K562 (cell line): ENCODE results near the gene OBSL1. TPM values are rescaled to one million over a fixed set of nuclear protein-coding genes. Genes with fewer than 3 reads are reported as not detected.
A peak's percentile ranks its signal among the peaks of the same experiment; 100 is the strongest.

Experiments used
- HDAC2 ChIP-seq: fragments of 450-650 bp; IDR thresholded peaks from 2 replicates; pipeline ENCODE4 v1.6.1; 2016; ENCODE audit warnings: mild to moderate bottlenecking
- HSF4 ChIP-seq: fragments of 250-450 bp; sonication (Bioruptor Pico); IDR thresholded peaks from 2 replicates; pipeline ENCODE4 v2.1.2; 2022; ENCODE audit warnings: mild to moderate bottlenecking, moderate library complexity, borderline replicate concordance
- MYNN ChIP-seq, 2 experiments: sonication (generic); formaldehyde crosslinking in 1 of 2; IDR thresholded peaks; 2 replicates each; pipeline versions ENCODE4 v1.5.0 to v1.6.1; 2016 to 2020; ENCODE audit warnings: antibody characterized with exemption in 1 of 2, missing genetic modification reagents in 1 of 2
- THAP12 ChIP-seq: fragments of 250-450 bp; sonication (Bioruptor Pico); IDR thresholded peaks from 2 replicates; pipeline ENCODE4 v1.9.0; 2021; ENCODE audit warnings: mild to moderate bottlenecking, inconsistent platforms
- ZNF398 ChIP-seq: fragments of 250-450 bp; sonication (Bioruptor Pico); IDR thresholded peaks from 2 replicates; pipeline ENCODE4 v1.8.0; 2021; ENCODE audit warnings: moderate library complexity, mild to moderate bottlenecking, inconsistent platforms
- polyA plus RNA-seq, 8 experiments: library from polyadenylated mRNA; depleted of rRNA in 4 of 8; stranded (reverse) in 5 of 8; unstranded in 3 of 8; fragments of >200 nt; fragmentation: Nextera tagmentation in 2 of 8; fragmentation: Illumina TruSeq in 1 of 8; extraction: Ambion mirVana in 2 of 8; extraction: Trizol in 1 of 8; gene quantifications; 2 replicates each; pipeline versions ENCODE4 v1.2.1 to v1.2.3, GENCODE V29; 2011 to 2014; ENCODE audit warnings: inconsistent platforms in 1 of 8, missing spikeins in 1 of 8
- total RNA-seq, 7 experiments: library from RNA; depleted of rRNA in 6 of 7; stranded (reverse); fragments of >200 nt in 6 of 7; fragmentation: Illumina TruSeq in 2 of 7; extraction: Trizol in 2 of 7; gene quantifications; 2 replicates each; pipeline versions ENCODE4 v1.2.1 to v1.2.3, GENCODE V29; 2011 to 2021; ENCODE audit warnings: low replicate concordance in 1 of 7
- TF ChIP-seq, protein P1 (sequence below): fragments of 450-650 bp; IDR thresholded peaks from 2 replicates; pipeline ENCODE4 v1.6.1; 2016; ENCODE audit warnings: low read depth
- TF ChIP-seq, protein P2 (sequence below), 2 experiments: IDR thresholded peaks in 1 of 2; conservative IDR thresholded peaks in 1 of 2; 2 replicates each; pipeline ENCODE4 v1.6.1; 2016; ENCODE audit warnings: low read depth in 2 of 2, mild to moderate bottlenecking in 1 of 2, missing compliant biosample characterization in 1 of 2, missing genetic modification characterization in 1 of 2, moderate library complexity in 1 of 2

OBSL1 gene
- total and polyA plus RNA-seq, 9 of the 15 experiments (the other 6 are each of a cell fraction or from before 2014, with no cell fraction given), result 1.2 to 26.6 (median 8.6) TPM

GRCh38 chr2:219522111-219523030, 49.0 kb downstream of the OBSL1 start (continued):
- TF ChIP-seq, protein P1, sequence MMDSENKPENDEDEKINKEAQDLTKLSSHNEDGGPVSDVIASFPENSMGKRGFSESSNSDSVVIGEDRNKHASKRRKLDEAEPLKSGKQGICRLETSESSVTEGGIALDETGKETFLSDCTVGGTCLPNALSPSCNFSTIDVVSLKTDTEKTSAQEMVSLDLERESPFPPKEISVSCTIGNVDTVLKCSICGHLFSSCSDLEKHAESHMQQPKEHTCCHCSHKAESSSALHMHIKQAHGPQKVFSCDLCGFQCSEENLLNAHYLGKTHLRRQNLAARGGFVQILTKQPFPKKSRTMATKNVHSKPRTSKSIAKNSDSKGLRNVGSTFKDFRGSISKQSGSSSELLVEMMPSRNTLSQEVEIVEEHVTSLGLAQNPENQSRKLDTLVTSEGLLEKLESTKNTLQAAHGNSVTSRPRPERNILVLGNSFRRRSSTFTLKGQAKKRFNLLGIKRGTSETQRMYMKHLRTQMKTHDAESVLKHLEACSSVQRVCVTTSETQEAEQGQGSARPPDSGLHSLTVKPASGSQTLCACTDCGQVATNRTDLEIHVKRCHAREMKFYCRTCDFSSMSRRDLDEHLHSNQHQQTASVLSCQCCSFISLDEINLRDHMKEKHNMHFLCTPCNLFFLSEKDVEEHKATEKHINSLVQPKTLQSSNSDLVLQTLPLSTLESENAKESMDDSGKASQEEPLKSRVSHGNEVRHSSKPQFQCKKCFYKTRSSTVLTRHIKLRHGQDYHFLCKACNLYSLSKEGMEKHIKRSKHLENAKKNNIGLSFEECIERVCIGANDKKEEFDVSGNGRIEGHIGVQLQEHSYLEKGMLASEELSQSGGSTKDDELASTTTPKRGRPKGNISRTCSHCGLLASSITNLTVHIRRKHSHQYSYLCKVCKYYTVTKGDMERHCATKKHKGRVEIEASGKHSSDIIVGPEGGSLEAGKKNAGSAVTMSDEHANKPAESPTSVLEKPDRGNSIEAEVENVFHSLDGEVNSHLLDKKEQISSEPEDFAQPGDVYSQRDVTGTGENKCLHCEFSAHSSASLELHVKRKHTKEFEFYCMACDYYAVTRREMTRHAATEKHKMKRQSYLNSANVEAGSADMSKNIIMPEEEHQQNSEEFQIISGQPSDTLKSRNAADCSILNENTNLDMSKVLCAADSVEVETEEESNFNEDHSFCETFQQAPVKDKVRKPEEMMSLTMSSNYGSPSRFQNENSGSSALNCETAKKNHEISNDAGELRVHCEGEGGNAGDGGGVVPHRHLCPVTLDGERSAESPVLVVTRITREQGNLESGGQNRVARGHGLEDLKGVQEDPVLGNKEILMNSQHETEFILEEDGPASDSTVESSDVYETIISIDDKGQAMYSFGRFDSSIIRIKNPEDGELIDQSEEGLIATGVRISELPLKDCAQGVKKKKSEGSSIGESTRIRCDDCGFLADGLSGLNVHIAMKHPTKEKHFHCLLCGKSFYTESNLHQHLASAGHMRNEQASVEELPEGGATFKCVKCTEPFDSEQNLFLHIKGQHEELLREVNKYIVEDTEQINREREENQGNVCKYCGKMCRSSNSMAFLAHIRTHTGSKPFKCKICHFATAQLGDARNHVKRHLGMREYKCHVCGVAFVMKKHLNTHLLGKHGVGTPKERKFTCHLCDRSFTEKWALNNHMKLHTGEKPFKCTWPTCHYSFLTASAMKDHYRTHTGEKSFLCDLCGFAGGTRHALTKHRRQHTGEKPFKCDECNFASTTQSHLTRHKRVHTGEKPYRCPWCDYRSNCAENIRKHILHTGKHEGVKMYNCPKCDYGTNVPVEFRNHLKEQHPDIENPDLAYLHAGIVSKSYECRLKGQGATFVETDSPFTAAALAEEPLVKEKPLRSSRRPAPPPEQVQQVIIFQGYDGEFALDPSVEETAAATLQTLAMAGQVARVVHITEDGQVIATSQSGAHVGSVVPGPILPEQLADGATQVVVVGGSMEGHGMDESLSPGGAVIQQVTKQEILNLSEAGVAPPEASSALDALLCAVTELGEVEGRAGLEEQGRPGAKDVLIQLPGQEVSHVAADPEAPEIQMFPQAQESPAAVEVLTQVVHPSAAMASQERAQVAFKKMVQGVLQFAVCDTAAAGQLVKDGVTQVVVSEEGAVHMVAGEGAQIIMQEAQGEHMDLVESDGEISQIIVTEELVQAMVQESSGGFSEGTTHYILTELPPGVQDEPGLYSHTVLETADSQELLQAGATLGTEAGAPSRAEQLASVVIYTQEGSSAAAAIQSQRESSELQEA, result no peak
- no peak for TF ChIP-seq ZNF398 (CRISPR knock-in tag)
- 0 out of 2 replicates have a peak, but pooled peaks have one; percentile 22 for TF ChIP-seq MYNN (IDR thresholded peaks at IDR 0.05)
- no peak for TF ChIP-seq MYNN (CRISPR knock-in tag; IDR thresholded peaks at IDR 0.05)
- TF ChIP-seq HDAC2, result 0 out of 2 replicates have a peak, but pooled peaks have one; percentile 34
- no peak for TF ChIP-seq THAP12
- no peak for TF ChIP-seq HSF4
- TF ChIP-seq, protein P2, sequence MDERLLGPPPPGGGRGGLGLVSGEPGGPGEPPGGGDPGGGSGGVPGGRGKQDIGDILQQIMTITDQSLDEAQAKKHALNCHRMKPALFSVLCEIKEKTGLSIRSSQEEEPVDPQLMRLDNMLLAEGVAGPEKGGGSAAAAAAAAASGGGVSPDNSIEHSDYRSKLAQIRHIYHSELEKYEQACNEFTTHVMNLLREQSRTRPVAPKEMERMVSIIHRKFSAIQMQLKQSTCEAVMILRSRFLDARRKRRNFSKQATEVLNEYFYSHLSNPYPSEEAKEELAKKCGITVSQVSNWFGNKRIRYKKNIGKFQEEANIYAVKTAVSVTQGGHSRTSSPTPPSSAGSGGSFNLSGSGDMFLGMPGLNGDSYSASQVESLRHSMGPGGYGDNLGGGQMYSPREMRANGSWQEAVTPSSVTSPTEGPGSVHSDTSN (CRISPR knock-in tag; IDR thresholded peaks at IDR 0.05; ENCODE audit: low read depth), result no peak
- TF ChIP-seq, protein P2 (tag; conservative IDR thresholded peaks at IDR 0.05; ENCODE audit: low read depth), result peak; percentile 76
